HL-60 (cell line): ENCODE measurements around the gene SLC34A2.

Experiments
- DNase-seq, 2 experiments: peaks; one replicate each; pipeline ENCODE4 v3.0.0-alpha.2; 2010 to 2020; ENCODE audit warnings: low read depth in 1 of 2, low spot score in 1 of 2
- H3K27ac ChIP-seq: fragments of 250-450 bp; sonication (Bioruptor Pico); replicated peaks from 2 replicates; pipeline ENCODE4 v1.5.1; 2020; ENCODE audit warnings: mild to moderate bottlenecking, moderate library complexity
- H3K27me3 ChIP-seq: fragments of 250-450 bp; sonication (Bioruptor Pico); 2 replicates; pipeline ENCODE4 v1.5.1; 2021; ENCODE audit warnings: mild to moderate bottlenecking, moderate library complexity; ENCODE audit not compliant: insufficient read depth, poor library complexity, severe bottlenecking
- H3K4me3 ChIP-seq: replicated peaks from 2 replicates; pipeline ENCODE4 v1.5.1; 2011; ENCODE audit warnings: mild to moderate bottlenecking, control low read depth, low read length; ENCODE audit not compliant: insufficient read depth
- GABPA ChIP-seq: IDR thresholded peaks from 2 replicates; pipeline ENCODE4 v1.6.1; 2012; ENCODE audit warnings: low read depth
- POLR2AphosphoS5 ChIP-seq: IDR thresholded peaks from 2 replicates; pipeline ENCODE4 v1.6.1; 2012; ENCODE audit warnings: low read depth
- SPI1 ChIP-seq: IDR thresholded peaks from 2 replicates; pipeline ENCODE4 v1.6.1; 2012; ENCODE audit warnings: low read depth, mild to moderate bottlenecking, borderline replicate concordance
- TF ChIP-seq, protein P1 (sequence below): IDR thresholded peaks from 2 replicates; pipeline ENCODE4 v1.6.1; 2012; ENCODE audit warnings: low read depth; ENCODE audit not compliant: insufficient replicate concordance
- TF ChIP-seq, protein P2 (sequence below): IDR thresholded peaks from one replicate; pipeline ENCODE4 v1.5.1; 2011; ENCODE audit warnings: low read length, control low read depth, inconsistent platforms; ENCODE audit not compliant: insufficient read depth

Gene SLC34A2

DNA sequence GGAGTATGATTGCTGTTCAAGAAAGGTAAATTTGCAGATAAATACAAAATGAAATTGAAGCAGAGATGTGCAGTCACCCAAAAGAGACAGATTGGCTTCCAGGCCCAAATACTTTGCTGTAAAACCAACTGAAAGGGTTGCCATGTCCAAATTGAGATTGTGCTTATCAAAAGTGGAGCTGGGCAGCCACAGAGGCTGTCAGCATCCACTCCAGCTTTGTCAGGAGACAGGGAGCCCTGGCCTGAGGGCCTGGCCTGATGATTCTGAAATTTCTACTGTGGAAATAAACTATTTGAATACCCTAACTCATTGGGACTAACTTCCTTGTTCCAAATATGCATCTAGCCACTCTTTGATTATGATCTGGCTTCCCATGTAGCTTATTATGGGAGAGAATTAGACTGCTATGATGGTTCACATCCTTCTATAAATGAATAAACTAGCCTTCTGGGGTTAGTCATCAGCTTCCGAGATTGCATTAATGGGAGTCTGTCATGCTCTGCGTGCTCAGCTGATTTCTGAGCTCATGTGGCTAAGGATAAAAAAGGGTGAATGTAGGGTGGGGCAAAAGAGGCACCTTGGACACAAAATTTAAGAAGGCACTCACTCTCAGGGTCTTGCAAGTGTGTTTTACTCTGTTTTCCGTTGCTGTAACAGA, 48.2 kb downstream of the SLC34A2 start:
- DNase-seq, result no peak
- Histone ChIP-seq H3K27ac (no peak overlapping the region), H3K27me3 (no peaks in the 10 kb centered on the region), H3K4me3 (no peak overlapping the region)
- TF ChIP-seq, protein P1, sequence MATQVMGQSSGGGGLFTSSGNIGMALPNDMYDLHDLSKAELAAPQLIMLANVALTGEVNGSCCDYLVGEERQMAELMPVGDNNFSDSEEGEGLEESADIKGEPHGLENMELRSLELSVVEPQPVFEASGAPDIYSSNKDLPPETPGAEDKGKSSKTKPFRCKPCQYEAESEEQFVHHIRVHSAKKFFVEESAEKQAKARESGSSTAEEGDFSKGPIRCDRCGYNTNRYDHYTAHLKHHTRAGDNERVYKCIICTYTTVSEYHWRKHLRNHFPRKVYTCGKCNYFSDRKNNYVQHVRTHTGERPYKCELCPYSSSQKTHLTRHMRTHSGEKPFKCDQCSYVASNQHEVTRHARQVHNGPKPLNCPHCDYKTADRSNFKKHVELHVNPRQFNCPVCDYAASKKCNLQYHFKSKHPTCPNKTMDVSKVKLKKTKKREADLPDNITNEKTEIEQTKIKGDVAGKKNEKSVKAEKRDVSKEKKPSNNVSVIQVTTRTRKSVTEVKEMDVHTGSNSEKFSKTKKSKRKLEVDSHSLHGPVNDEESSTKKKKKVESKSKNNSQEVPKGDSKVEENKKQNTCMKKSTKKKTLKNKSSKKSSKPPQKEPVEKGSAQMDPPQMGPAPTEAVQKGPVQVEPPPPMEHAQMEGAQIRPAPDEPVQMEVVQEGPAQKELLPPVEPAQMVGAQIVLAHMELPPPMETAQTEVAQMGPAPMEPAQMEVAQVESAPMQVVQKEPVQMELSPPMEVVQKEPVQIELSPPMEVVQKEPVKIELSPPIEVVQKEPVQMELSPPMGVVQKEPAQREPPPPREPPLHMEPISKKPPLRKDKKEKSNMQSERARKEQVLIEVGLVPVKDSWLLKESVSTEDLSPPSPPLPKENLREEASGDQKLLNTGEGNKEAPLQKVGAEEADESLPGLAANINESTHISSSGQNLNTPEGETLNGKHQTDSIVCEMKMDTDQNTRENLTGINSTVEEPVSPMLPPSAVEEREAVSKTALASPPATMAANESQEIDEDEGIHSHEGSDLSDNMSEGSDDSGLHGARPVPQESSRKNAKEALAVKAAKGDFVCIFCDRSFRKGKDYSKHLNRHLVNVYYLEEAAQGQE, result no peak
- TF ChIP-seq SPI1 (no peak), GABPA (no peak), POLR2AphosphoS5 (no peak)
- TF ChIP-seq, protein P2, sequence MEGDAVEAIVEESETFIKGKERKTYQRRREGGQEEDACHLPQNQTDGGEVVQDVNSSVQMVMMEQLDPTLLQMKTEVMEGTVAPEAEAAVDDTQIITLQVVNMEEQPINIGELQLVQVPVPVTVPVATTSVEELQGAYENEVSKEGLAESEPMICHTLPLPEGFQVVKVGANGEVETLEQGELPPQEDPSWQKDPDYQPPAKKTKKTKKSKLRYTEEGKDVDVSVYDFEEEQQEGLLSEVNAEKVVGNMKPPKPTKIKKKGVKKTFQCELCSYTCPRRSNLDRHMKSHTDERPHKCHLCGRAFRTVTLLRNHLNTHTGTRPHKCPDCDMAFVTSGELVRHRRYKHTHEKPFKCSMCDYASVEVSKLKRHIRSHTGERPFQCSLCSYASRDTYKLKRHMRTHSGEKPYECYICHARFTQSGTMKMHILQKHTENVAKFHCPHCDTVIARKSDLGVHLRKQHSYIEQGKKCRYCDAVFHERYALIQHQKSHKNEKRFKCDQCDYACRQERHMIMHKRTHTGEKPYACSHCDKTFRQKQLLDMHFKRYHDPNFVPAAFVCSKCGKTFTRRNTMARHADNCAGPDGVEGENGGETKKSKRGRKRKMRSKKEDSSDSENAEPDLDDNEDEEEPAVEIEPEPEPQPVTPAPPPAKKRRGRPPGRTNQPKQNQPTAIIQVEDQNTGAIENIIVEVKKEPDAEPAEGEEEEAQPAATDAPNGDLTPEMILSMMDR, result no peak

DNA sequence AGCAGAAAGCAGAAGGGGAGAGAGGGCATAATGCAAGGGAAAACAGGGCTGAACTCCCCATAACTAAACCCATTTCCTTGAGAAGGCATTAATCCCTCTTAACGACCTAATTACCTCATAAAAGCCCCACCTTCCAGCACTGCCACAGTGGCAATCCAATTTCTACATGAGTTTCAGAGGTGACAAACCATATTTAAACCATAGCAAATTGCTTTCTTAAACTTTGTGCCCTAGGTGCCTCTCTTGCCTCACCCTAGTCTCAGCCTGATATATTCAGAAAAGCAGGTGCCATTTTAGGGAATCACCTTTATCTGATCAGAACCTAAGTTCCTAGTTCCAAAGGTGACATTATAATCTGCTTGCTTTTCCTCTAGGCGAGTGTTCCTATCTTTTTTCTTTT, 48.9 kb downstream of the SLC34A2 start:
- TF ChIP-seq, protein P2, result no peak
- TF ChIP-seq SPI1 (no peak), GABPA (no peak), POLR2AphosphoS5 (no peak)
- TF ChIP-seq, protein P1, result no peak
- no peaks in the 10 kb centered on the region for H3K27me3 ChIP-seq
- H3K27ac ChIP-seq, result no peak overlapping the region
- DNase-seq, result no peak
- H3K4me3 ChIP-seq, result no peak overlapping the region

DNA sequence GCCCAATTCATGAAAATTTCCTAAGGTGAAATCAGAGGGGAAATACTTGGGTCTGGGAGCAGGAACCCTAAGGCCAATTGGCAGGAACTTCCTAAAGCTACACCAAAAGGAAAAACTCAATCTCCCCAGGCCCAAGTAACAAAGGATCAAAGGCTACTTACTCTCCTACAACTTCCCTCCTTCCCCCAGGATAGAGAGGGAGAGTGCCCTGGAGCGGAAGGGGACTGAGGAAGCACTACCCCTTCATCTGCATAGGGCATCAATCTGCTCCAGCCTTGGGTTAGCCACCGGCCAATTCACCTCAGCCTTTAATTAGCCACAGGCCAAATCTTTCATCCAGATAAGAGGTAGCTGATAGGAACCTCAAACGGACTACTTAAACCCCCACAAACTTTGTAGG, 55.0 kb downstream of the SLC34A2 start:
- H3K27ac ChIP-seq, result no peak overlapping the region
- H3K4me3 ChIP-seq, result no peak overlapping the region
- no peak for DNase-seq
- TF ChIP-seq, protein P1, result no peak
- no peak for TF ChIP-seq POLR2AphosphoS5
- no peak for TF ChIP-seq SPI1
- TF ChIP-seq, protein P2, result no peak
- TF ChIP-seq GABPA, result no peak
- no peaks in the 10 kb centered on the region for H3K27me3 ChIP-seq
